ENCODE data around the gene USP34.

USP34 gene, protein sequence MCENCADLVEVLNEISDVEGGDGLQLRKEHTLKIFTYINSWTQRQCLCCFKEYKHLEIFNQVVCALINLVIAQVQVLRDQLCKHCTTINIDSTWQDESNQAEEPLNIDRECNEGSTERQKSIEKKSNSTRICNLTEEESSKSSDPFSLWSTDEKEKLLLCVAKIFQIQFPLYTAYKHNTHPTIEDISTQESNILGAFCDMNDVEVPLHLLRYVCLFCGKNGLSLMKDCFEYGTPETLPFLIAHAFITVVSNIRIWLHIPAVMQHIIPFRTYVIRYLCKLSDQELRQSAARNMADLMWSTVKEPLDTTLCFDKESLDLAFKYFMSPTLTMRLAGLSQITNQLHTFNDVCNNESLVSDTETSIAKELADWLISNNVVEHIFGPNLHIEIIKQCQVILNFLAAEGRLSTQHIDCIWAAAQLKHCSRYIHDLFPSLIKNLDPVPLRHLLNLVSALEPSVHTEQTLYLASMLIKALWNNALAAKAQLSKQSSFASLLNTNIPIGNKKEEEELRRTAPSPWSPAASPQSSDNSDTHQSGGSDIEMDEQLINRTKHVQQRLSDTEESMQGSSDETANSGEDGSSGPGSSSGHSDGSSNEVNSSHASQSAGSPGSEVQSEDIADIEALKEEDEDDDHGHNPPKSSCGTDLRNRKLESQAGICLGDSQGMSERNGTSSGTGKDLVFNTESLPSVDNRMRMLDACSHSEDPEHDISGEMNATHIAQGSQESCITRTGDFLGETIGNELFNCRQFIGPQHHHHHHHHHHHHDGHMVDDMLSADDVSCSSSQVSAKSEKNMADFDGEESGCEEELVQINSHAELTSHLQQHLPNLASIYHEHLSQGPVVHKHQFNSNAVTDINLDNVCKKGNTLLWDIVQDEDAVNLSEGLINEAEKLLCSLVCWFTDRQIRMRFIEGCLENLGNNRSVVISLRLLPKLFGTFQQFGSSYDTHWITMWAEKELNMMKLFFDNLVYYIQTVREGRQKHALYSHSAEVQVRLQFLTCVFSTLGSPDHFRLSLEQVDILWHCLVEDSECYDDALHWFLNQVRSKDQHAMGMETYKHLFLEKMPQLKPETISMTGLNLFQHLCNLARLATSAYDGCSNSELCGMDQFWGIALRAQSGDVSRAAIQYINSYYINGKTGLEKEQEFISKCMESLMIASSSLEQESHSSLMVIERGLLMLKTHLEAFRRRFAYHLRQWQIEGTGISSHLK (N-terminal part only)

DNA sequence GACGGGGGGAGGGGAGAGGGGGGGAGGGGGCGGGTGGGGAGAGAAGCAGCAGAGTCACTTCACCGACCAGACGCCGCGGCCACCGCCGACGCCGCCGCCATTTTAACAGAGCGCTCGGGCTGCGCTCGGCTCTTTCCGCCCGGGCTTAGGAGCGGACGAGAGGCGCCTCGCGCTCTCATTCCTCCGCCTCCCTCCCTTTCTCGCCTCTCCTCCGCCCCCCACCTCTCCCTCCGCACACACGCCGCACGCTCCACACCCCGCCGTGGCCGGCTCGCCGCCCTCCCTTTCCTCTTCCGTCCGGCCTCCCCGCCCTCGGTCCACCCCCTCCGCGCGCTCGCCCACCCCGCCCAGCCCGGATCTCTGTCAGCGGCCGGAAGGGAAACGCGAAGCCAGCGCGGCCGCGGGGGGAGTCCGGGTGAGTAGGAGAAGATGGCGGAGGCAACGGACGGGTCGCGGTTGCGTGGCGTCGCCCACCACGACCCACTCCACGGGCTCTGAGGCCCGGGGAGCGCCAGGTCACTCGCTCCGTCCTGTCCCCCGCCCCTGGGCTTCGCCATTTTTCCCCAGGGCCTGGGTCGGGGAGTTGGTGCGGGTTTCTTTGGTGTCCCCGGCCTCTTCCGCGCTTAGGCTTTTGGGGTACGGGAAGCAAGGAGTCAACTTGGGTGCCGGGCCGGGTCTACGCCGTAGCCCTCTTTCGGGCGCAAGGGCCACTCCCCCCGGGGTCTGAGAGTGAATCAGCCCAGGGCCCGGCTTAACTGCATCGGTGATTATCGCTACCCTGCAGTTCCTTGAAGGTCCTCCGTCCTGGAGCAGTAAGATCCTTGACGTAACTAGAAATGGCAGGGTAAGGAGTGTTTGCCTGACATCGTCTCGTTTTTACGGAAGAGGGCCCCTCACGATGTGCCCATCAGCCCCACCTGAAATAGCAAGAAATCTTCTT, at the start of gene USP34:
TSS of gene USP34 (minus strand) at position 123 of the 940 bp plus-strand sequence. CDS start 395 bp downstream, outside the sequence.
- no peaks in the 10 kb centered on the region for H3K36me3 ChIP-seq (ENCODE audit: control insufficient read depth, insufficient read depth, low read length)
- H3K9ac ChIP-seq (ENCODE audit: low read length): peak within 1 kb of the TSS; percentile 99
- H3K27me3 ChIP-seq (ENCODE audit: control insufficient read depth, insufficient read depth, low read length): no peaks in the 10 kb centered on the region
- H3K4me1 ChIP-seq (ENCODE audit: control insufficient read depth, insufficient read depth, low read length): peaks cover 9% of the 10 kb centered on the region
- peak within 1 kb of the TSS; percentile 94 for H3K4me3 ChIP-seq (ENCODE audit: low read length)
- H3K9me3 ChIP-seq (ENCODE audit: control insufficient read depth, low read length): no peaks in the 10 kb centered on the region

DNA sequence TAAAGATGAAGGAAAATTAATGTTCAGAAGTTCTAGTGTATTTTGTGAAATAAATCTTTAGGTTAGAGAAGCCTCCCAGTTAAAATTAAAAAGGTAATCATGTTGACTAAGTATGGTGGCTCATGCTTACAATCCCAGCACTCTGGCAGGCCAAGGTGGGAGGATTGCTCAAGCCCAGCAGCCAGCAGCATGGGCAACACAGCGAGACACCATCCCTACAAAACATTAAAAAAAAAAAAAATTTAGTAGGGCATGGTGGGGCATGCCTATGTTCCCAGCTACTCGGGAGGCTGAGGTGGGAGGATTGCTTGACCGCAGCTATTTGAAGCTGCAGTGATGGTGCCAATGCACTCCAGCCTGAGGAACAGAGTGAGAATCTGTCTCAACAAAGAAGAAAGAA, 49.4 kb upstream of the USP34 start:
- Histone ChIP-seq H3K27me3 (ENCODE audit: control insufficient read depth, insufficient read depth, low read length) (no peaks in the 10 kb centered on the region), H3K4me3 (ENCODE audit: low read length) (no peak overlapping the region), H3K9ac (ENCODE audit: low read length) (no peak overlapping the region), H3K36me3 (ENCODE audit: control insufficient read depth, insufficient read depth, low read length) (no peaks in the 10 kb centered on the region), H3K9me3 (ENCODE audit: control insufficient read depth, low read length) (no peaks in the 10 kb centered on the region), H3K4me1 (ENCODE audit: control insufficient read depth, insufficient read depth, low read length) (no peaks in the 10 kb centered on the region)

DNA sequence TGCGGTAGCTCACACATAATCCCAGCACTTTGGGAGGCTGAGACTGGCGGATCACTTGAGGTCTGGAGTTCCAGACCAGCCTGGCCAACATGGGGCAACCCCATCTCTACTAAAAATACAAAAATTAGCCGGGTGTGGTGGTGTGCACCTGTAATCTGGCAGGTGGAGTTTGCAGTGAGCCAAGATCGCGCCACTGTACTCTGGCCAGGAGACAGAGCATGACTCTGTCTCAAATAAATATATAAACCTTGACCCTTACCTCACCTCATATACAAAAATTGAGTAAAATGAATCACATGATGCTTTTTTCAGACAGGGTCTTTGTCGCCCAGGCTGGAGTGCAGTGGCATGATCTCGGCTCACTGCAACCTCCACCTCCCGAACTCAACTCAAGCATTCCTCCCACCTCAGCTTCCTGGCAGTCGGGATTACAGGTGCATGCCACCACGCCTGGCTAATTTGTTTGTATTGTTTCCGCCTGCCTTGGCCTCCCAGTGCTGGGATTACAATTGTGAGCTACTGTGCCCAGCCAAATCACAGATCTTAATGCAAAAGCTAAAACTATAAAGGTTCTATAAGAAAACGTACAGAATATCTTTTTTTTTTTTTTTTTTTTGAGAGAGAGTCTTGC, 42.0 kb upstream of the USP34 start:
- Histone ChIP-seq H3K4me1 (ENCODE audit: control insufficient read depth, insufficient read depth, low read length) (no peaks in the 10 kb centered on the region), H3K27me3 (ENCODE audit: control insufficient read depth, insufficient read depth, low read length) (no peaks in the 10 kb centered on the region), H3K36me3 (ENCODE audit: control insufficient read depth, insufficient read depth, low read length) (no peaks in the 10 kb centered on the region)

DNA sequence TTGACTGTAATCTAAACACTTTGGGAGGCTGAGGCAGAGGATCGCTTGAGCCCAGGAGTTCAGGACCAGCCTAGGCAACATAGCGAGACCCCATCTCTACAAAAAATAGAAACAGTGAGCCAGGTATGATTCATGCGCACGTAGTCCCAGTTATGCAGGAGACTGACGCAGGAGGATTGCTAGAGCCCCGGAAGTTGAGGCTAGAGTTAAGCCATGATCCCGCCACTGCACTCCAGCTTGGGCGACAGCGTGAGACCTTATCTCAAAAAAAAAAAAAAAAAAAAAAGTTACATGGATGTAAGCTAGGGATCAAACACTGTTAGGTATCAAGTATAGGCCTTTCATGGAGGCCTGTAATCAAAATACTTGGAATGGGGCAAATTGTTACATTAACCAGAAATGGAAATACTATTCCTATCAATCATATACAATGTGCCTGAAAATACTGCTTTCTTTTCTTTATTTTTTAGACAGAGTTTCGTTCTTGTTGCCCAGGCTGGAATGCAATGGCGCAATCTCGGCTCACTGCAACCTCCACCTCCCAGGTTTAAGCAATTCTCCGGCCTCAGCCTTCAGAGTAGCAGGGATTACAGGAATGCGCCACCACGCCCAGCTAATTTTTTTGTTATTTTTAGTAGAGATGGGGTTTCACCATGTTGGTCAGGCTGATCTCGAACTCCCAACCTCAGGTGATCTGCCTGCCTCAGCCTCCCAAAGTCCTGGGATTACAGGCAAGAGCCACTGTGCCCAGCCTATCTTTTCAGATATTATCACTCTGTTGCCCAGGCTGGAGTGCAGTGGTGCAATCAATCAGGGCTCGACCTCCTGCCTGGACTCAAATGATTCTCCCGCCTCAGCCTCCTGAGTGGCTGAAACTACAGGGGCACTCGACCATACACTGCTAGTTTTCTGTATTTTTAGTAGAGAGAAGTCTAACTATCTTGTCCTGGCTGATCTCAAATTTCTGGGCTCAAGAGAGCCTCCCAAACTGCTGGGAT, 40.1 kb upstream of the USP34 start:
- Histone ChIP-seq H3K4me1 (ENCODE audit: control insufficient read depth, insufficient read depth, low read length) (no peaks in the 10 kb centered on the region), H3K4me3 (ENCODE audit: low read length) (no peak overlapping the region), H3K9ac (ENCODE audit: low read length) (no peak overlapping the region), H3K9me3 (ENCODE audit: control insufficient read depth, low read length) (no peaks in the 10 kb centered on the region), H3K36me3 (ENCODE audit: control insufficient read depth, insufficient read depth, low read length) (no peaks in the 10 kb centered on the region), H3K27me3 (ENCODE audit: control insufficient read depth, insufficient read depth, low read length) (no peaks in the 10 kb centered on the region)

More for the DNA sequence above, 42.0 kb upstream of the USP34 start:
- no peak overlapping the region for H3K9ac ChIP-seq (ENCODE audit: low read length)
- H3K9me3 ChIP-seq (ENCODE audit: control insufficient read depth, low read length): no peaks in the 10 kb centered on the region
- no peak overlapping the region for H3K4me3 ChIP-seq (ENCODE audit: low read length)

DNA sequence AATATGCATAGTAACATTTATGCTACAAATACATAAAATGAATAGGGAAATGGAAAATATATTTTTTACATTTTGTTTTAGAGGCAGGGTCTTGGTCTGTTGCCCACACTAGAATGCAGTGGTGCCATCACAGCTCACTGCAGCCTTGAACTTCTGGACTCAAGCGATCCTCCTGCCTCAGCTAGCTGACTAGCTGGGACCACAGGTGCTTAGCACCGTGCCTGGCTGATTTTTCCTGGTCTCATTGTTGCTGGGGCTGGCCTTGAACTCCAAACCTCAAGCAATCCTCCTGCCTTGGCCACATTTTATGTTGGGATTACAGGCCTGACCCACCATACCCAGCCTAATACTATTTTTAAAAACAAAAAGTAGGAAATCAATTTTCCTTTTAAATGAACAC, 34.1 kb upstream of the USP34 start:
- Histone ChIP-seq H3K27me3 (ENCODE audit: control insufficient read depth, insufficient read depth, low read length) (no peaks in the 10 kb centered on the region), H3K9ac (ENCODE audit: low read length) (no peak overlapping the region), H3K4me3 (ENCODE audit: low read length) (no peak overlapping the region), H3K4me1 (ENCODE audit: control insufficient read depth, insufficient read depth, low read length) (no peaks in the 10 kb centered on the region), H3K36me3 (ENCODE audit: control insufficient read depth, insufficient read depth, low read length) (no peaks in the 10 kb centered on the region), H3K9me3 (ENCODE audit: control insufficient read depth, low read length) (no peaks in the 10 kb centered on the region)

DNA sequence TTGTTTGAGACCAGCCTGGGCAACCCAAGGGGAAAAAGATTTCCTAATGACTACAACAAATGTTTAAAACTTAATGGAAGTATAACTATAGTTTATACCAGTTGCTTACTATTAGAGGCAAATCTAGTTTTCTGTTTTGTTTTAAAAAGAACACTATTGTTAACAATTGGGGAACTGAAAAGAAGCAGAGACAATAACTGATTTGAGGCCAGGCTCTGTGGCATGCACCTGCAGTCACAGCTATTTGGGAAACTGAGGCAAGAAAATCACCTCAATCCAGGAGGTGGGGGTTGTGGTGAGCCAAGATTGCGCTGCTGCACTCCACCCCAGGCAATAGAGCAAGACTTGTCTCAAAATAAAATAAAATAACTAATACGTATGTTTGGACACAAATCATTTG, 28.2 kb upstream of the USP34 start:
- Histone ChIP-seq H3K9me3 (ENCODE audit: control insufficient read depth, low read length) (no peaks in the 10 kb centered on the region), H3K27me3 (ENCODE audit: control insufficient read depth, insufficient read depth, low read length) (no peaks in the 10 kb centered on the region), H3K9ac (ENCODE audit: low read length) (no peak overlapping the region), H3K4me1 (ENCODE audit: control insufficient read depth, insufficient read depth, low read length) (no peaks in the 10 kb centered on the region), H3K4me3 (ENCODE audit: low read length) (no peak overlapping the region), H3K36me3 (ENCODE audit: control insufficient read depth, insufficient read depth, low read length) (peaks cover 7% of the 10 kb centered on the region)

DNA sequence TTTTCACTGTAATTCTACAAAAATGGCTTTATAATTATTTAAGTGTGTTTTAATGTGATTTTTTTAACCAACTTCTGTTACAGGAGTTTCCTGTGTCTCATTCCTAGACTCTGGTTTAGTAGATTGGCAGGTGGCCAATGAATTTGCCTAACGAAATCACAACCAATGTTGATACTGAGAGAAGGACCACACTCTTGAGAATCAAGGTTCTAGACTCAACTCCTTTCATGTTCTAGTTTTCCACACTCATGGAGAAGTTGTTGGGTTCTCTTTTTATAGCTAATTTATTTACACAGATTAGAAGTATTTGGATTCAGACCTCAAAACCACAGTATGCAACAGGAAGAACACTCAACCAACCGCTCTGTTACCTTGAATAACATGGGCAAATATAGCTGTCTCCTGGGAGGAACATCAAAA, 22.6 kb upstream of the USP34 start:
- Histone ChIP-seq H3K36me3 (ENCODE audit: control insufficient read depth, insufficient read depth, low read length) (peaks cover 7% of the 10 kb centered on the region), H3K27me3 (ENCODE audit: control insufficient read depth, insufficient read depth, low read length) (no peaks in the 10 kb centered on the region), H3K9me3 (ENCODE audit: control insufficient read depth, low read length) (no peaks in the 10 kb centered on the region), H3K4me1 (ENCODE audit: control insufficient read depth, insufficient read depth, low read length) (no peaks in the 10 kb centered on the region), H3K4me3 (ENCODE audit: low read length) (no peak overlapping the region), H3K9ac (ENCODE audit: low read length) (no peak overlapping the region)

DNA sequence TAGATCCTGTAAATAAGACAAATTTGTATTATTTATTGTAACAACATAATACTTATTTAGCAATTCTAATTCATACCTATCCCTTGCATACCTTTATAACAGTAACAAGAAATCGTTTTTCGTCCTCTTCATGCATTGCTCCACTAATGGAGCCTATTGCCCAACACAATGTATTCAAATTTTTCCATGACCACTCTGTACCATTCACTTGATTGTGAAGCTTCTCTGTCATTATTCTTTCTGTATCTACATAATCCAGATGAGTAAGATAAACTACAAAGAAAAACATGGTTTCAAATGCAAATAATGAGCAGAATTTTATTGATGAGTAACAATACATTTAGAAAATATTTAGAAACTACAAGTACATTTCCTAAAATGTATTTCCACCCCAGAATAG, 21.6 kb upstream of the USP34 start:
- no peaks in the 10 kb centered on the region for H3K36me3 ChIP-seq (ENCODE audit: control insufficient read depth, insufficient read depth, low read length)
- H3K4me1 ChIP-seq (ENCODE audit: control insufficient read depth, insufficient read depth, low read length): no peaks in the 10 kb centered on the region
- no peak overlapping the region for H3K4me3 ChIP-seq (ENCODE audit: low read length)
- no peak overlapping the region for H3K9ac ChIP-seq (ENCODE audit: low read length)
- no peaks in the 10 kb centered on the region for H3K27me3 ChIP-seq (ENCODE audit: control insufficient read depth, insufficient read depth, low read length)
- no peaks in the 10 kb centered on the region for H3K9me3 ChIP-seq (ENCODE audit: control insufficient read depth, low read length)

DNA sequence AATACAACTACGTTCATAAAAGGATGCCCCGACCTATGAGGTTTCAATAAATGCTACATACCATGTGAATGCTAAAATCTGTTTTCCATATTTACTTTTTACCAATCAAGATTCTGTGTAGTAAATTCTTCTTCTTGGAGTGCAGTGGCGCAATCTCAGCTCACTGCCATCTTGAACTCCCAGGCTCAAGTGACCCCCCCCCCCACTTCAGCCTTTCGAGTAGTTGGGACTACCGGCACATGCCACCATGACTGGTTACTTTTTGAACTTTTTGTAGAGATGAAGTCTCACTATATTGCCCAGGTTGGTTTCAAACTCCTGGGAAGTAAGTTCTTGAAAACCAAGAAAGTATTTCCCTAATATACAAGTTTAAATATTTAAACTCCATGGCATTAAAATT, 14.4 kb upstream of the USP34 start:
- Histone ChIP-seq H3K9me3 (ENCODE audit: control insufficient read depth, low read length) (no peaks in the 10 kb centered on the region), H3K4me3 (ENCODE audit: low read length) (no peak overlapping the region), H3K27me3 (ENCODE audit: control insufficient read depth, insufficient read depth, low read length) (no peaks in the 10 kb centered on the region), H3K36me3 (ENCODE audit: control insufficient read depth, insufficient read depth, low read length) (no peaks in the 10 kb centered on the region), H3K9ac (ENCODE audit: low read length) (no peak overlapping the region), H3K4me1 (ENCODE audit: control insufficient read depth, insufficient read depth, low read length) (no peaks in the 10 kb centered on the region)

DNA sequence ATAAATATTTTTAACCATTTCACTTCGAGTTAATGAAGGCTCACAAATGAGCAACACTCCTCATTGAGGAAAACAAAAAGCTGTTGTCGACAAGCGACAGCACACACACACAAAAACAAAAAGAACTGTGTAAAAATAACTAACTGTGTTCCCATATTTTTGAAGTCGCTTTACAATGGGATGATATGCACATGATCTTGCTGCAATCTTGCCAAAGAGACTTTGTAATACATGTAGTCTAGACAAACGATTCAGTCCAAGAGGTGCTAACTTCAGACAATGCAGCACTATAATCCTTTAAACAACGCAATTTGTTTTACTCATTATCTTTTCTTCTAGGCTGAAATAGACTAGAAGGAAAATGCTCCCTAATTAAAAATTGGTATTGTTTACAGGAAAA, 7.2 kb upstream of the USP34 start:
- no peak overlapping the region for H3K9ac ChIP-seq (ENCODE audit: low read length)
- H3K4me3 ChIP-seq (ENCODE audit: low read length): no peak overlapping the region
- H3K36me3 ChIP-seq (ENCODE audit: control insufficient read depth, insufficient read depth, low read length): no peaks in the 10 kb centered on the region
- no peaks in the 10 kb centered on the region for H3K4me1 ChIP-seq (ENCODE audit: control insufficient read depth, insufficient read depth, low read length)
- H3K9me3 ChIP-seq (ENCODE audit: control insufficient read depth, low read length): no peaks in the 10 kb centered on the region
- no peaks in the 10 kb centered on the region for H3K27me3 ChIP-seq (ENCODE audit: control insufficient read depth, insufficient read depth, low read length)
